Measurements from ENCODE around the gene MAP10.

The MAP10 gene

GRCh38 chr1:232805269-232806185 is at the start of gene MAP10:
TSS of gene MAP10 (plus strand) at chr1:232805416. CDS start at chr1:232805450, 34 bp downstream.
- H3K4me3 ChIP-seq (replicated peaks; ENCODE audit: low read depth, low read length), result peak within 1 kb of the TSS; percentile 54
- DNase-seq (ENCODE audit: extremely low read depth, low read depth), result peak; percentile 32

GRCh38 chr1:232764458-232765251 is 40.6 kb upstream of the MAP10 start:
- no peak for DNase-seq (ENCODE audit: extremely low read depth, low read depth)
- no peak for TF ChIP-seq CTCF (IDR thresholded peaks at IDR 0.05; ENCODE audit: low read depth, low read length, missing control alignments)
- no peak overlapping the region for H3K4me3 ChIP-seq (replicated peaks; ENCODE audit: low read depth, low read length)

More at GRCh38 chr1:232805269-232806185, at the start of gene MAP10:
- no peak for TF ChIP-seq CTCF (IDR thresholded peaks at IDR 0.05; ENCODE audit: low read depth, low read length, missing control alignments)

GRCh38 chr1:232765542-232765941 is 39.7 kb upstream of the MAP10 start:
- no peak overlapping the region for H3K4me3 ChIP-seq (replicated peaks; ENCODE audit: low read depth, low read length)
- no peak for TF ChIP-seq CTCF (IDR thresholded peaks at IDR 0.05; ENCODE audit: low read depth, low read length, missing control alignments)
- no peak for DNase-seq (ENCODE audit: extremely low read depth, low read depth)

GRCh38 chr1:232766241-232766890 is 38.9 kb upstream of the MAP10 start:
- H3K4me3 ChIP-seq (replicated peaks; ENCODE audit: low read depth, low read length), result no peak overlapping the region
- no peak for DNase-seq (ENCODE audit: extremely low read depth, low read depth)
- TF ChIP-seq CTCF (IDR thresholded peaks at IDR 0.05; ENCODE audit: low read depth, low read length, missing control alignments), result no peak

GRCh38 chr1:232766904-232767303 is 38.3 kb upstream of the MAP10 start:
- no peak for DNase-seq (ENCODE audit: extremely low read depth, low read depth)
- H3K4me3 ChIP-seq (replicated peaks; ENCODE audit: low read depth, low read length), result no peak overlapping the region
- no peak for TF ChIP-seq CTCF (IDR thresholded peaks at IDR 0.05; ENCODE audit: low read depth, low read length, missing control alignments)

GRCh38 chr1:232767305-232768074 is 37.7 kb upstream of the MAP10 start:
- H3K4me3 ChIP-seq (replicated peaks; ENCODE audit: low read depth, low read length), result no peak overlapping the region
- no peak for TF ChIP-seq CTCF (IDR thresholded peaks at IDR 0.05; ENCODE audit: low read depth, low read length, missing control alignments)
- peak; percentile 22 for DNase-seq (ENCODE audit: extremely low read depth, low read depth)
